Endothelial cell of umbilical vein (primary cell): ENCODE results near the gene RAB8A. TPM values are rescaled to one million over a fixed set of nuclear protein-coding genes. Genes with fewer than 3 reads are reported as not detected.

Experiments
- BruUV-seq: library from RNA; stranded (reverse); fragments of 400-500 nt; replicated peaks from 2 replicates; lab custom pipeline; 2021; lab: Mats Ljungman, UMichigan
- CTCF ChIA-PET: fragments of 300-600, 350-600 bp; sonication (Branson Sonifier 250); formaldehyde crosslinking; loops from one replicate; lab custom pipeline; 2021; ENCODE audit warnings: antibody characterized with exemption, inconsistent platforms; lab: Charles Lee
- POLR2A ChIA-PET: fragments of 300-600, 350-600 bp; sonication (Branson Sonifier 250); formaldehyde crosslinking; loops from one replicate; lab custom pipeline; 2021; ENCODE audit warnings: antibody characterized with exemption, inconsistent platforms; lab: Charles Lee
- DNase-seq: peaks from one replicate; pipeline ENCODE4 v3.0.0-alpha.2; 2011; ENCODE audit warnings: low read depth, low spot score
- FAIRE-seq: peaks from 2 replicates; lab custom pipeline; 2011; peaks lifted over from hg19 to GRCh38; lab: Jason Lieb, UNC
- H2AFZ ChIP-seq: 2 replicates; pipeline ENCODE4 v1.6.0; 2012; ENCODE audit warnings: low read depth, low read length, control low read depth, inconsistent platforms
- H3K27ac ChIP-seq: 2 replicates; pipeline ENCODE4 v1.5.1; 2011; ENCODE audit warnings: low read depth, mild to moderate bottlenecking, control low read depth, low read length, moderate library complexity; ENCODE audit not compliant: insufficient read depth
- H3K27me3 ChIP-seq, 2 experiments: 2 replicates each; pipeline versions ENCODE4 v1.6.0 to v1.6.1; 2011; ENCODE audit warnings: low read length in 2 of 2, mixed read lengths in 1 of 2; ENCODE audit not compliant: control insufficient read depth in 2 of 2, insufficient read depth in 2 of 2
- H3K36me3 ChIP-seq, 2 experiments: 2 replicates in 1 of 2; 3 replicates in 1 of 2; pipeline ENCODE4 v1.5.1; 2011; ENCODE audit warnings: low read length in 2 of 2, mild to moderate bottlenecking in 1 of 2, moderate library complexity in 1 of 2; ENCODE audit not compliant: control insufficient read depth in 2 of 2, insufficient read depth in 2 of 2; ENCODE audit errors: extremely low read depth in 1 of 2
- H3K4me1 ChIP-seq: 3 replicates; pipeline ENCODE4 v1.5.1; 2011; ENCODE audit warnings: mild to moderate bottlenecking, low read length; ENCODE audit not compliant: control insufficient read depth, insufficient read depth; ENCODE audit errors: extremely low read depth
- H3K4me2 ChIP-seq: 2 replicates; pipeline ENCODE4 v1.6.1; 2011; ENCODE audit warnings: low read length, control low read depth, mixed read lengths; ENCODE audit not compliant: insufficient read depth
- H3K4me3 ChIP-seq, 3 experiments: fragments of 200-600 bp in 1 of 3; sonication (generic), shearing (Covaris generic) in 1 of 3; replicated peaks in 1 of 3; 2 replicates each; pipeline ENCODE4 v1.5.1; 2011 to 2016; ENCODE audit warnings: control low read depth in 3 of 3, low read length in 3 of 3, mild to moderate bottlenecking in 2 of 3, inconsistent platforms in 1 of 3, low read depth in 1 of 3, moderate library complexity in 1 of 3; ENCODE audit not compliant: insufficient read depth in 1 of 3
- H3K79me2 ChIP-seq: 2 replicates; pipeline ENCODE4 v1.6.0; 2012; ENCODE audit warnings: low read length, inconsistent platforms; ENCODE audit not compliant: control insufficient read depth, insufficient read depth
- H3K9ac ChIP-seq: replicated peaks from 2 replicates; pipeline ENCODE3; 2011; ENCODE audit warnings: low read length, control low read depth; ENCODE audit not compliant: insufficient read depth; ENCODE audit errors: extremely low read depth
- H3K9me1 ChIP-seq: replicated peaks from 3 replicates; pipeline ENCODE4 v1.6.0; 2011; ENCODE audit warnings: mild to moderate bottlenecking, low read length; ENCODE audit not compliant: control insufficient read depth, insufficient read depth; ENCODE audit errors: extremely low read depth
- H3K9me3 ChIP-seq: replicated peaks from 2 replicates; pipeline ENCODE4 v1.5.1; 2012; ENCODE audit warnings: low read length, inconsistent platforms; ENCODE audit not compliant: control insufficient read depth, insufficient read depth
- H4K20me1 ChIP-seq: replicated peaks from 2 replicates; pipeline ENCODE3; 2011; ENCODE audit warnings: mild to moderate bottlenecking, low read length; ENCODE audit not compliant: control insufficient read depth, insufficient read depth; ENCODE audit errors: extremely low read depth
- EZH2 ChIP-seq: IDR thresholded peaks from 2 replicates; pipeline ENCODE4 v1.6.1; 2012; ENCODE audit warnings: borderline replicate concordance, low read depth, mild to moderate bottlenecking, moderate library complexity, low read length, inconsistent platforms; ENCODE audit not compliant: severe bottlenecking
- FOS ChIP-seq: IDR thresholded peaks from 2 replicates; pipeline ENCODE4 v1.6.1; 2011; ENCODE audit warnings: mild to moderate bottlenecking, low read length, moderate library complexity, borderline replicate concordance; ENCODE audit not compliant: insufficient read depth
- GATA2 ChIP-seq: IDR thresholded peaks from 2 replicates; pipeline ENCODE4 v1.7.0; 2011; ENCODE audit warnings: low read depth, mild to moderate bottlenecking, moderate library complexity, mixed read lengths, low read length; ENCODE audit not compliant: insufficient read length, insufficient read depth
- JUN ChIP-seq: IDR thresholded peaks from 2 replicates; pipeline ENCODE4 v1.6.1; 2011; ENCODE audit warnings: borderline replicate concordance, low read depth; ENCODE audit not compliant: insufficient read length, insufficient read depth
- MYC ChIP-seq: IDR thresholded peaks from one replicate; pipeline ENCODE4 v1.6.1; 2011; ENCODE audit warnings: mild to moderate bottlenecking, low read depth, low read length
- POLR2A ChIP-seq: IDR thresholded peaks from 2 replicates; pipeline ENCODE4 v1.6.1; 2012; ENCODE audit warnings: low read depth, mild to moderate bottlenecking, control low read depth, low read length
- POLR2AphosphoS5 ChIP-seq: IDR thresholded peaks from 2 replicates; pipeline ENCODE4 v1.6.1; 2012; ENCODE audit warnings: low read depth, mild to moderate bottlenecking, control low read depth, low read length, moderate library complexity; ENCODE audit not compliant: insufficient read depth
- dilution Hi-C: fragments of 300-500 bp; cut with MboI; formaldehyde crosslinking; loops from one replicate; pipeline ENCODE4 v1.15.0; 2019; ENCODE audit warnings: low sequenced_read_pairs; ENCODE audit not compliant: extremely low pct_ligation_motif_present
- intact Hi-C: fragments of 100-400 bp; cut with micrococcal nuclease; formaldehyde crosslinking; loops from one replicate; pipeline ENCODE4 v1.10.0; 2022
- polyA plus RNA-seq, 4 experiments: library from polyadenylated mRNA; depleted of rRNA in 3 of 4; stranded (reverse) in 3 of 4; unstranded in 1 of 4; fragments of >200 nt; gene quantifications; 2 replicates each; pipeline versions ENCODE4 v1.2.1 to v1.2.3, GENCODE V29; 2011 to 2012; ENCODE audit warnings: missing spikeins in 1 of 4
- total RNA-seq: library from RNA; stranded (reverse); gene quantifications from 2 replicates; pipeline ENCODE4 v1.2.3, GENCODE V29; 2021
- TF ChIP-seq, protein P1 (sequence below): IDR thresholded peaks from 2 replicates; pipeline ENCODE4 v1.6.1; 2011; ENCODE audit not compliant: insufficient read depth, insufficient read length
- TF ChIP-seq, protein P2 (sequence below), 2 donors: IDR thresholded peaks; 1 replicate in 1 of 2; 2 replicates in 1 of 2; pipeline ENCODE4 v1.5.1; 2011; ENCODE audit warnings: low read length in 2 of 2, mild to moderate bottlenecking in 2 of 2, moderate library complexity in 2 of 2, control low read depth in 1 of 2, inconsistent platforms in 1 of 2, low read depth in 1 of 2; ENCODE audit not compliant: insufficient read depth in 1 of 2; ENCODE audit errors: extremely low read depth in 1 of 2

RAB8A gene
- total and polyA plus RNA-seq, 2 donors (not counting 3 experiments of a cell fraction or from before 2014, with no cell fraction given), result 81.5 to 107 TPM

DNA sequence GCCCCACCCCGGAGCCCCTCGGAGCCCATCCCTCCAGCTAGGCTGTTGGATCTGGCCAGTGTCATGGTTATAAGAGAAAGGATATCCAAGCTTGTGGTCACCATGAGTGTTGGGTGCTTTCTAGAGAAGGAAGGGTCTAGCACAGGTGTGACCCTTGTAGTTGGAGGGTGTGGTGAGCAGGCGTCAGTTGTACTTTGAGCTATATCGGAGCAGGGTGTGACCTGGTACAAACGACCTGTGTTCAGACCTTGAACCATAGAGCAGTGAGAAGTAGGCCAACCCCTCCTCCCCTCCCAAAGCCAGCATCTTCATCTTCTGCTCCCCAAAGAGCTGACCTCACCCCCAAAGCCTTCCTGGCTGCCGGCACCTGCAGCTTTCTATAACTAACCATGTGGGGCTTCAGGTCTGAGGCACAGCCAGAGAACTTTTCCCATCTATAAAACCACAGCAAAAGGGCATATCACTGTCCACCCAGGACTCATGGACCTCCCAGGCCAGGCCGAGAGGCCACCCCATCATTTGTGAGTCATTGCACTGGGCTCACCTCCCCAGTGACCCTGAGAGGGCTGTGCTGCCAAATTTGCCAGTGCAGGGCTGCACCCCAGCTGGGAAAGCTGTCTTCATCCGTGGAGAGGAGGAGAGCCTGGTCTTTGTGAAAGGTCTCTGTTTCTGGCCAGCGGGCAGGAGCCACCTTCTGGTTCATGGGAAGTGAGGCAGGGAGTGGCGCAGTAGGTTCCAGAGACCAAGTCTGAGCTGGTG lies 14.2 kb downstream of the RAB8A start:
- Histone ChIP-seq H3K27me3 (no peaks in the 10 kb centered on the region), H3K79me2 (no peaks in the 10 kb centered on the region), H3K4me3 (no peak overlapping the region), H3K9me3 (no peaks in the 10 kb centered on the region), H3K27ac (no peak overlapping the region), H2AFZ (no peak overlapping the region), H3K4me2 (no peak overlapping the region), H3K4me1 (no peaks in the 10 kb centered on the region), H3K36me3 (peaks cover 12 to 56% of the 10 kb centered on the region in 2 experiments), H4K20me1 (no peaks in the 10 kb centered on the region), H3K9ac (no peak overlapping the region), H3K9me1 (no peaks in the 10 kb centered on the region)
- BruUV-seq, result no TSS peak
- no peak for FAIRE-seq
- ChIA-PET POLR2A (no interaction called here), CTCF (interaction anchor here (1.5 kb wide), 1 partner anchor 84 kb away, joined by 10 read pairs; no protein-coding TSS in a partner anchor)
- intact Hi-C loops (no loop called here), dilution Hi-C loops (no loop called here)
- DNase-seq, result no peak
- no peak for TF ChIP-seq FOS
- TF ChIP-seq, protein P1, sequence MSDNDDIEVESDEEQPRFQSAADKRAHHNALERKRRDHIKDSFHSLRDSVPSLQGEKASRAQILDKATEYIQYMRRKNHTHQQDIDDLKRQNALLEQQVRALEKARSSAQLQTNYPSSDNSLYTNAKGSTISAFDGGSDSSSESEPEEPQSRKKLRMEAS, result no peak
- TF ChIP-seq JUN, result no peak
- no peak for TF ChIP-seq GATA2
- no peak for TF ChIP-seq EZH2
- TF ChIP-seq POLR2A, result no peak
- no peak for TF ChIP-seq POLR2AphosphoS5
- TF ChIP-seq, protein P2, sequence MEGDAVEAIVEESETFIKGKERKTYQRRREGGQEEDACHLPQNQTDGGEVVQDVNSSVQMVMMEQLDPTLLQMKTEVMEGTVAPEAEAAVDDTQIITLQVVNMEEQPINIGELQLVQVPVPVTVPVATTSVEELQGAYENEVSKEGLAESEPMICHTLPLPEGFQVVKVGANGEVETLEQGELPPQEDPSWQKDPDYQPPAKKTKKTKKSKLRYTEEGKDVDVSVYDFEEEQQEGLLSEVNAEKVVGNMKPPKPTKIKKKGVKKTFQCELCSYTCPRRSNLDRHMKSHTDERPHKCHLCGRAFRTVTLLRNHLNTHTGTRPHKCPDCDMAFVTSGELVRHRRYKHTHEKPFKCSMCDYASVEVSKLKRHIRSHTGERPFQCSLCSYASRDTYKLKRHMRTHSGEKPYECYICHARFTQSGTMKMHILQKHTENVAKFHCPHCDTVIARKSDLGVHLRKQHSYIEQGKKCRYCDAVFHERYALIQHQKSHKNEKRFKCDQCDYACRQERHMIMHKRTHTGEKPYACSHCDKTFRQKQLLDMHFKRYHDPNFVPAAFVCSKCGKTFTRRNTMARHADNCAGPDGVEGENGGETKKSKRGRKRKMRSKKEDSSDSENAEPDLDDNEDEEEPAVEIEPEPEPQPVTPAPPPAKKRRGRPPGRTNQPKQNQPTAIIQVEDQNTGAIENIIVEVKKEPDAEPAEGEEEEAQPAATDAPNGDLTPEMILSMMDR (IDR thresholded peaks at IDR 0.05; ENCODE audit: extremely low read depth in 1 of 2, insufficient read depth in 1 of 2, low read depth in 1 of 2, low read length in 2 of 2), result no peak
- no peak for TF ChIP-seq MYC
